Inferior parietal cortex (tissue), 1 donor: ENCODE measurements around the gene SLC24A3.

Source experiments
- DNase-seq: peaks from one replicate; pipeline ENCODE4 v3.0.0-alpha.2; 2016; ENCODE audit errors: extremely low spot score

SLC24A3 gene

GRCh38 chr20:19384940-19385339, 172.5 kb downstream of the SLC24A3 start:
- DNase-seq, result no peak

GRCh38 chr20:19387251-19387650, 174.8 kb downstream of the SLC24A3 start:
- no peak for DNase-seq

- no peak for DNase-seq
Measured at GRCh38 chr20:19392344-19393130, 180.1 kb downstream of the SLC24A3 start.

GRCh38 chr20:19396460-19397081, 184.1 kb downstream of the SLC24A3 start:
- no peak for DNase-seq

- no peak for DNase-seq
Measured at GRCh38 chr20:19397226-19397625, 184.8 kb downstream of the SLC24A3 start.

- DNase-seq, result no peak
Measured at GRCh38 chr20:19397666-19398065, 185.2 kb downstream of the SLC24A3 start.

- no peak for DNase-seq
Measured at GRCh38 chr20:19401096-19401495, 188.7 kb downstream of the SLC24A3 start.

GRCh38 chr20:19403549-19403948, 191.1 kb downstream of the SLC24A3 start:
- DNase-seq, result no peak

- no peak for DNase-seq
Measured at GRCh38 chr20:19404826-19405225, 192.4 kb downstream of the SLC24A3 start.

- DNase-seq, result no peak
Measured at GRCh38 chr20:19405958-19406357, 193.5 kb downstream of the SLC24A3 start.

GRCh38 chr20:19406381-19406780, 193.9 kb downstream of the SLC24A3 start:
- DNase-seq, result no peak

GRCh38 chr20:19407196-19407595, 194.8 kb downstream of the SLC24A3 start:
- no peak for DNase-seq

GRCh38 chr20:19407736-19408135, 195.3 kb downstream of the SLC24A3 start:
- DNase-seq, result no peak

- DNase-seq, result no peak
Measured at GRCh38 chr20:19408971-19409370, 196.5 kb downstream of the SLC24A3 start.

- DNase-seq, result no peak
Measured at GRCh38 chr20:19411811-19412210, 199.4 kb downstream of the SLC24A3 start.

GRCh38 chr20:19412254-19412653, 199.8 kb downstream of the SLC24A3 start:
- no peak for DNase-seq

- no peak for DNase-seq
Measured at GRCh38 chr20:19414600-19414999, 202.2 kb downstream of the SLC24A3 start.

- no peak for DNase-seq
Measured at GRCh38 chr20:19415786-19416185, 203.3 kb downstream of the SLC24A3 start.

GRCh38 chr20:19416627-19417026, 204.2 kb downstream of the SLC24A3 start:
- DNase-seq, result no peak

- no peak for DNase-seq
Measured at GRCh38 chr20:19419396-19419795, 207.0 kb downstream of the SLC24A3 start.

- DNase-seq, result no peak
Measured at GRCh38 chr20:19423097-19423899, 210.9 kb downstream of the SLC24A3 start.

GRCh38 chr20:19423900-19424620, 211.6 kb downstream of the SLC24A3 start:
- no peak for DNase-seq
